Upper lobe of left lung (tissue), 6 donors: ENCODE measurements around the gene ZIC4. TPM values are rescaled to one million over a fixed set of nuclear protein-coding genes. Genes with fewer than 3 reads are reported as not detected.
A peak's percentile ranks its signal among the peaks of the same experiment; 100 is the strongest.

Source experiments
- ATAC-seq, 2 donors: fragments of 200-7000 bp; cut with Tn5 transposase; one replicate each; pipeline ENCODE4 v1.9.1; 2022; ENCODE audit warnings: mild to moderate bottlenecking in 2 of 2, moderate library complexity in 2 of 2; ENCODE audit not compliant: low FRiP score in 2 of 2
- DNase-seq, 2 donors: peaks; one replicate each; pipeline ENCODE4 v3.0.0-alpha.2; 2019 to 2020
- H3K27ac ChIP-seq, 4 donors: fragments of 200-600 bp; sonication (generic); one replicate each; pipeline ENCODE4 v1.5.1; 2016 to 2019
- H3K27me3 ChIP-seq, 4 donors: fragments of 200-600 bp; sonication (generic); one replicate each; pipeline ENCODE4 v1.5.1; 2017 to 2019
- H3K36me3 ChIP-seq, 4 donors: fragments of 200-600 bp; sonication (generic); one replicate each; pipeline ENCODE4 v1.5.1; 2016 to 2019
- H3K4me1 ChIP-seq, 4 donors: fragments of 200-600 bp; sonication (generic); one replicate each; pipeline ENCODE4 v1.5.1; 2018 to 2019
- H3K4me3 ChIP-seq, 4 donors: fragments of 200-600 bp; sonication (generic); one replicate each; pipeline ENCODE4 v1.5.1; 2017 to 2019; ENCODE audit warnings: mild to moderate bottlenecking in 2 of 4, moderate library complexity in 1 of 4
- H3K9me3 ChIP-seq, 4 donors: fragments of 200-600 bp; sonication (generic); one replicate each; pipeline ENCODE4 v1.5.1; 2018 to 2019
- CTCF ChIP-seq, 6 experiments: fragments of 450-650 bp in 4 of 6; fragments of 200-600 bp in 2 of 6; sonication (generic) in 2 of 6; IDR thresholded peaks; one replicate each; pipeline ENCODE4 v1.5.1; 2016 to 2019; ENCODE audit warnings: antibody characterized with exemption in 6 of 6
- EP300 ChIP-seq, 4 donors: sonication (generic); formaldehyde crosslinking; IDR thresholded peaks; one replicate each; pipeline ENCODE4 v1.5.1; 2017; ENCODE audit warnings: antibody characterized with exemption in 4 of 4, control low read depth in 2 of 4
- POLR2A ChIP-seq, 4 donors: fragments of 450-650 bp; IDR thresholded peaks; one replicate each; pipeline ENCODE4 v1.5.1; 2016 to 2017; ENCODE audit warnings: antibody characterized with exemption in 4 of 4, mild to moderate bottlenecking in 2 of 4
- POLR2AphosphoS5 ChIP-seq, 2 donors: sonication (generic); formaldehyde crosslinking; IDR thresholded peaks; one replicate each; pipeline ENCODE4 v1.5.1; 2017; ENCODE audit warnings: antibody characterized with exemption in 2 of 2
- whole genome bisulfite sequencing, 2 donors: methylation state at CpG; one replicate each; pipeline ENCODE4 v1.1.5; 2017 to 2018; 5-methylcytosine and 5-hydroxymethylcytosine counted together
- total RNA-seq, 6 donors: library from RNA; depleted of rRNA in 4 of 6; stranded (reverse); fragments of >200 nt in 4 of 6; gene quantifications; one replicate each; pipeline versions ENCODE4 v1.1.0 to v1.2.1, GENCODE V29; 2016 to 2021
- donor health status: DM: no; HTN: no; CAD: no; lungs with moderate emphysema.
- donor health status: DM: no; HTN: yes; CAD: no; lungs with severe emphysema.

The ZIC4 gene
- total RNA-seq, 6 donors from 2014 or later, result not detected

GRCh38 chr3:147360051-147360439 lies 46.3 kb downstream of the ZIC4 start:
- Histone ChIP-seq H3K27ac (no peak overlapping the region), H3K4me3 (no peak overlapping the region), H3K36me3 (no peaks in the 10 kb centered on the region), H3K9me3 (peaks cover 0 to 4% (median 0%) of the 10 kb centered on the region in 4 donors), H3K27me3 (peaks cover 0 to 42% (median 14%) of the 10 kb centered on the region in 4 donors), H3K4me1 (no peaks in the 10 kb centered on the region)
- WGBS, 2 donors, result 36 to 37% methylated on average over 5 of the region's 5 CpGs
- no peak for TF ChIP-seq CTCF (IDR thresholded peaks at IDR 0.05)
- TF ChIP-seq POLR2AphosphoS5 (IDR thresholded peaks at IDR 0.05), result no peak
- no peak for TF ChIP-seq EP300 (IDR thresholded peaks at IDR 0.05)
- no peak for TF ChIP-seq POLR2A (IDR thresholded peaks at IDR 0.05)
- DNase-seq (no peak), ATAC-seq (no peak)

GRCh38 chr3:147359177-147360050 lies 46.9 kb downstream of the ZIC4 start:
- no peaks in the 10 kb centered on the region for H3K36me3 ChIP-seq
- no peak for TF ChIP-seq EP300 (IDR thresholded peaks at IDR 0.05)
- TF ChIP-seq POLR2AphosphoS5 (IDR thresholded peaks at IDR 0.05), result no peak
- TF ChIP-seq CTCF (IDR thresholded peaks at IDR 0.05), result no peak
- no peak for TF ChIP-seq POLR2A (IDR thresholded peaks at IDR 0.05)
- H3K4me1 ChIP-seq, result no peaks in the 10 kb centered on the region
- DNase-seq (peak in 1 of 2 donors; percentile 33), ATAC-seq (no peak)
- no peak overlapping the region for H3K4me3 ChIP-seq
- H3K9me3 ChIP-seq, result peaks cover 0 to 4% (median 0%) of the 10 kb centered on the region in 4 donors
- peaks cover 0 to 47% (median 17%) of the 10 kb centered on the region in 4 donors for H3K27me3 ChIP-seq
- WGBS, 2 donors, result 11 to 26% methylated on average over 38 to 45 of the region's 45 CpGs
- no peak overlapping the region for H3K27ac ChIP-seq

GRCh38 chr3:147358144-147358992 lies 48.0 kb downstream of the ZIC4 start:
- no peak for DNase-seq
- WGBS, 2 donors, result 8 to 14% methylated on average over 9 of the region's 9 CpGs

More at GRCh38 chr3:147358144-147358992, 48.0 kb downstream of the ZIC4 start:
- no peak for TF ChIP-seq CTCF (IDR thresholded peaks at IDR 0.05)
- TF ChIP-seq POLR2AphosphoS5 (IDR thresholded peaks at IDR 0.05), result no peak
- no peak for TF ChIP-seq POLR2A (IDR thresholded peaks at IDR 0.05)
- TF ChIP-seq EP300 (IDR thresholded peaks at IDR 0.05), result no peak
- Histone ChIP-seq H3K4me1 (no peaks in the 10 kb centered on the region), H3K36me3 (no peaks in the 10 kb centered on the region), H3K9me3 (peaks cover 0 to 4% (median 0%) of the 10 kb centered on the region in 4 donors), H3K27ac (no peak overlapping the region), H3K27me3 (peaks cover 0 to 48% (median 17%) of the 10 kb centered on the region in 4 donors), H3K4me3 (no peak overlapping the region)
- no peak for ATAC-seq
